Vagina (tissue), 2 donors: ENCODE results near the gene SH3RF2.
"Not testable (repeated sequence)": the region's sequence is repeated elsewhere in the genome, so short reads cannot be mapped to it uniquely, and the experiment has no call there.

Experiments
- POLR2A ChIP-seq, 2 donors: fragments of 450-650 bp; IDR thresholded peaks; one replicate each; pipeline ENCODE4 v1.6.1; 2017; ENCODE audit warnings: antibody characterized with exemption in 2 of 2, mild to moderate bottlenecking in 2 of 2, moderate library complexity in 2 of 2
- POLR2AphosphoS5 ChIP-seq, 2 donors: sonication (generic); formaldehyde crosslinking; IDR thresholded peaks; one replicate each; pipeline ENCODE4 v1.9.0; 2017; ENCODE audit warnings: antibody characterized with exemption in 2 of 2, mild to moderate bottlenecking in 2 of 2, low read depth in 1 of 2; ENCODE audit not compliant: insufficient read depth in 1 of 2
- TF ChIP-seq, protein P1 (sequence below), 3 experiments: fragments of 450-650 bp in 2 of 3; fragments of 200-600 bp in 1 of 3; sonication (generic) in 1 of 3; IDR thresholded peaks; one replicate each; pipeline ENCODE4 v1.5.1; 2017 to 2019; ENCODE audit warnings: antibody characterized with exemption in 3 of 3, mild to moderate bottlenecking in 2 of 3, moderate library complexity in 2 of 3

DNA sequence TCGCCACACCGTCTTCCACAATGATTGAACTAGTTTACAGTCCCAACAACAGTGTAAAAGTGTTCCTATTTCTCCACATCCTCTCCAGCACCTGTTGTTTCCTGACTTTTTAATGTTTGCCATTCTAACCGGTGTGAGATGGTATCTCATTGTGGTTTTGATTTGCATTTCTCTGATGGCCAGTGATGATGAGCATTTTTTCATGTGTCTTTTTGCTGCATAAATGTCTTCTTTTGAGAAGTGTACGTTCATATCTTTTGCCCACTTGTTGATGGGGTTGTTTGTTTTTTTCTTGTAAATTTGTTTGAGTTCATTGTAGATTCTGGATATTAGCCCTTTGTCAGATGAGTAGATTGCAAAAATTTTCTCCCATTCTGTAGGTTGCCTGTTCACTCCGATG lies 74.1 kb downstream of the SH3RF2 start:
- TF ChIP-seq, protein P1, sequence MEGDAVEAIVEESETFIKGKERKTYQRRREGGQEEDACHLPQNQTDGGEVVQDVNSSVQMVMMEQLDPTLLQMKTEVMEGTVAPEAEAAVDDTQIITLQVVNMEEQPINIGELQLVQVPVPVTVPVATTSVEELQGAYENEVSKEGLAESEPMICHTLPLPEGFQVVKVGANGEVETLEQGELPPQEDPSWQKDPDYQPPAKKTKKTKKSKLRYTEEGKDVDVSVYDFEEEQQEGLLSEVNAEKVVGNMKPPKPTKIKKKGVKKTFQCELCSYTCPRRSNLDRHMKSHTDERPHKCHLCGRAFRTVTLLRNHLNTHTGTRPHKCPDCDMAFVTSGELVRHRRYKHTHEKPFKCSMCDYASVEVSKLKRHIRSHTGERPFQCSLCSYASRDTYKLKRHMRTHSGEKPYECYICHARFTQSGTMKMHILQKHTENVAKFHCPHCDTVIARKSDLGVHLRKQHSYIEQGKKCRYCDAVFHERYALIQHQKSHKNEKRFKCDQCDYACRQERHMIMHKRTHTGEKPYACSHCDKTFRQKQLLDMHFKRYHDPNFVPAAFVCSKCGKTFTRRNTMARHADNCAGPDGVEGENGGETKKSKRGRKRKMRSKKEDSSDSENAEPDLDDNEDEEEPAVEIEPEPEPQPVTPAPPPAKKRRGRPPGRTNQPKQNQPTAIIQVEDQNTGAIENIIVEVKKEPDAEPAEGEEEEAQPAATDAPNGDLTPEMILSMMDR (IDR thresholded peaks at IDR 0.05): not testable (repeated sequence)
- not testable (repeated sequence) for TF ChIP-seq POLR2A (IDR thresholded peaks at IDR 0.05); POLR2AphosphoS5 (IDR thresholded peaks at IDR 0.05; ENCODE audit: insufficient read depth in 1 of 2, low read depth in 1 of 2)
